ENCODE results near the gene PLXDC2. TPM values are rescaled to one million over a fixed set of nuclear protein-coding genes. Genes with fewer than 3 reads are reported as not detected.

The PLXDC2 gene
- total RNA-seq, 1 donor from 2014 or later: 129 TPM

DNA sequence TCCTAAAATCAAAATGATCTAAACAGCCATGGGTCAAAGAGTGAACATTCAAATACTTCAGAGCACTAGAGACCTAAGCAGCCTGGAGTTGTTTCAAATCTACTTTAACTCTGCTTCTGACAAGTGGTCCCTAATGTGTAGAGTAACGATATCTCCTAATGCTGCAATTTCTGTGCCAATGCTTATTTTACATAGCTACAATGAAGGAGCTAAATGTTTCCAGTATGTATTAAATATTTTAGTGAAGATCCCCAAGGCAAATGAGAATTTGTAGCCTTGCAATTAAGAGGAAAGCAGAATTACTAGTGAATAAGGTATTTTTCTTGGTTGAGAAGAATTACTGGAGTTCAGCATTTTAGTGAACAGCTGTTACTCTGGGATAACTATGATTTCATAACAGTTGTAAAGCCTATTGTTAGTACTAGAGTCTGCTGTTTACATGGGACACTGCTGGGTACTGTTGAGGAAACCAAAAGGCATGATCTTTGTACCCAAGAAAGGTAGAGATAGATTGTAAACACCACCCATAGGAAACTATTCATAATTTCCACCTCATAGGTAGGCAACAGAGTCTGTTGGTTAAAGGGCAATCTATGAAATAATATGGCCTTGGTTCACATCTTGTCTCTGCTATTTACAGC is 271.9 kb downstream of the PLXDC2 start:
- no peak overlapping the region for H3K4me3 ChIP-seq
- no peaks in the 10 kb centered on the region for H3K4me1 ChIP-seq
- intact Hi-C loops (cut with DNase I): no loop called here
- TF ChIP-seq, protein P1, sequence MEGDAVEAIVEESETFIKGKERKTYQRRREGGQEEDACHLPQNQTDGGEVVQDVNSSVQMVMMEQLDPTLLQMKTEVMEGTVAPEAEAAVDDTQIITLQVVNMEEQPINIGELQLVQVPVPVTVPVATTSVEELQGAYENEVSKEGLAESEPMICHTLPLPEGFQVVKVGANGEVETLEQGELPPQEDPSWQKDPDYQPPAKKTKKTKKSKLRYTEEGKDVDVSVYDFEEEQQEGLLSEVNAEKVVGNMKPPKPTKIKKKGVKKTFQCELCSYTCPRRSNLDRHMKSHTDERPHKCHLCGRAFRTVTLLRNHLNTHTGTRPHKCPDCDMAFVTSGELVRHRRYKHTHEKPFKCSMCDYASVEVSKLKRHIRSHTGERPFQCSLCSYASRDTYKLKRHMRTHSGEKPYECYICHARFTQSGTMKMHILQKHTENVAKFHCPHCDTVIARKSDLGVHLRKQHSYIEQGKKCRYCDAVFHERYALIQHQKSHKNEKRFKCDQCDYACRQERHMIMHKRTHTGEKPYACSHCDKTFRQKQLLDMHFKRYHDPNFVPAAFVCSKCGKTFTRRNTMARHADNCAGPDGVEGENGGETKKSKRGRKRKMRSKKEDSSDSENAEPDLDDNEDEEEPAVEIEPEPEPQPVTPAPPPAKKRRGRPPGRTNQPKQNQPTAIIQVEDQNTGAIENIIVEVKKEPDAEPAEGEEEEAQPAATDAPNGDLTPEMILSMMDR (IDR thresholded peaks at IDR 0.05): no peak
- no peaks in the 10 kb centered on the region for H3K27me3 ChIP-seq
- no peak for ATAC-seq
- no peak overlapping the region for H3K27ac ChIP-seq
- H3K36me3 ChIP-seq: no peaks in the 10 kb centered on the region
- no peak for DNase-seq
- H3K9me3 ChIP-seq: no peaks in the 10 kb centered on the region

DNA sequence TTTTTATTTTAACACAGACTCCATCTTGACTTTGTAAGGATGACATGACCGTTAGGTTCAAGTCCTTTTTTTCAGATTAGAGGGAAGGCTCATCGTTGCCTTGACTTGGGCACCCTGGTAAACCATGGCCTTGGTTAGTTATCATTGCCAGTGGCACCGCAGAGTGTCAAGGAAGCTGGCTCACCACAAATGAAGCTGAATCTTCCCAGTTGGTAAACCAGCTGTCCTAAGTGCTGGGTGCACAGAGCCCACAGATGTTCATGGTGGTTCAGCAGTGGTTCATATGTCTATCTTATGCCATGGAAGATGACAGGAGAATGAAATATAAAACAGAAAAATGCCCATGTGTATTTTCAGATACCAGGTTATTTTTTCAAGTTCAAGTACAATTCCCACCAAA is 273.6 kb downstream of the PLXDC2 start:
- no peak for ATAC-seq
- Histone ChIP-seq H3K4me1 (no peaks in the 10 kb centered on the region), H3K9me3 (no peaks in the 10 kb centered on the region), H3K36me3 (no peaks in the 10 kb centered on the region), H3K4me3 (no peak overlapping the region), H3K27ac (no peak overlapping the region), H3K27me3 (no peaks in the 10 kb centered on the region)
- TF ChIP-seq, protein P1 (IDR thresholded peaks at IDR 0.05): no peak
- DNase-seq: no peak
- intact Hi-C loops (cut with DNase I): no loop called here

DNA sequence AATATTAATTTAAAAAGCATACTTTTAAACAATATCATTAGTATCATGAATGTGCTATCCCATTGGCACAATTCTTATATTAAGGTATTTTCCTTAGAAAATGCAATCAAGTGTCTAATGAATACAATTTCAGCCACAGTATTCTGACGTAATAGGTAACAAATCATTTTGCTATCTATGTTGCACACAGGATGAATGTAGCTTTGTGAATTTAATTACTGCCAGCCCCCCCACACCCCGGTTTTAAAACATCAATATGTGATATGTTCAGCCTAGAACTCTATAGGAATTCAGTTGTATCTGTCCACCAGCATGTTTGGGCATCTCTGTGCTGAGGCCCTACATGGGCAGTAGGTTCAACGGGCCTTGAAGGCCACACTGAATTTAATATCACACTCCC is 274.6 kb downstream of the PLXDC2 start:
- TF ChIP-seq, protein P1 (IDR thresholded peaks at IDR 0.05): no peak
- H3K4me3 ChIP-seq: no peak overlapping the region
- H3K27ac ChIP-seq: no peak overlapping the region
- DNase-seq (no peak), ATAC-seq (no peak)
- intact Hi-C loops (cut with DNase I): no loop called here
- no peaks in the 10 kb centered on the region for H3K9me3 ChIP-seq
- H3K4me1 ChIP-seq: no peaks in the 10 kb centered on the region
- no peaks in the 10 kb centered on the region for H3K27me3 ChIP-seq
- no peaks in the 10 kb centered on the region for H3K36me3 ChIP-seq

DNA sequence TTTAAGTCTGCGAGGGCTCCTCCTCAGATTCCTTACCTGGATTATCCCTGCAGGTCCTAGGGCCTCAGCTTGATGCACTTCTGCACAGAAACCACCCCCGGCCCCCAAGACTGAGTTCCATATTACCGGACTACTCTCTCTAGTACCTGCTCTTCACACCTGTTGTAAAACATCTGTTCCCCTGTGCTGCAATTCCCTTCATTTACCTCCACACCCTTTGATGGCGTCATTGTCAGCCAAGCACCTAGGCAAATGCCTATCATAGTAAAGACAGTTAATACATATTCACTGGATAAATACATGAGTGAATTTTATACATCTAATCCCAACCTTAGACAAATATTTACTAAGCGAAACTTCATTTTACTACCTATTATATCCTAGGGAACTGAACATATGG is 275.5 kb downstream of the PLXDC2 start:
- H3K27ac ChIP-seq: no peak overlapping the region
- H3K4me3 ChIP-seq: no peak overlapping the region
- no peaks in the 10 kb centered on the region for H3K36me3 ChIP-seq
- no peaks in the 10 kb centered on the region for H3K9me3 ChIP-seq
- DNase-seq (no peak), ATAC-seq (no peak)
- no peaks in the 10 kb centered on the region for H3K27me3 ChIP-seq
- TF ChIP-seq, protein P1 (IDR thresholded peaks at IDR 0.05): no peak
- intact Hi-C loops (cut with DNase I): no loop called here
- no peaks in the 10 kb centered on the region for H3K4me1 ChIP-seq

DNA sequence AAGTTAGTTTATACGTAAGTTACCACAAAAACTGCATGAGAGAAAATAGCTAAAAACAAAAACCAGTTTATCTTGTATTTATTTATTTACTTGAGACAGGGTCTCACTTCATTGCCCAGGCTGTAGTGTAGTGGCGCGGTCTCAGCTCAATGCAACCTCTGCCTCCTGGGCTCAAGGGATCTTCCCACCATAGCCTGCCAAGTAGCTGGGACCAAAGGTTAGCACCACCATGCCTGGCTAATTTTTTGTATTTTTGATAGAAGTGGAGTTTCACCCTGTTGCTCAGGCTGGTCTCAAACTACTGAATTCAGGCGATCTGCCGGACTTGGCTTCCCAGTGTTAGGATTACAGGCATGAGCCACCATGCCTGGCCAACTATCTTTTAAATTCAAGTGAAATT is 277.4 kb downstream of the PLXDC2 start:
- Histone ChIP-seq H3K36me3 (no peaks in the 10 kb centered on the region), H3K4me1 (no peaks in the 10 kb centered on the region), H3K4me3 (no peak overlapping the region), H3K9me3 (no peaks in the 10 kb centered on the region), H3K27me3 (no peaks in the 10 kb centered on the region), H3K27ac (no peak overlapping the region)
- DNase-seq (no peak), ATAC-seq (no peak)
- intact Hi-C loops (cut with DNase I): no loop called here
- TF ChIP-seq, protein P1 (IDR thresholded peaks at IDR 0.05): no peak

All from upper lobe of right lung (tissue), 1 donor.